Skeletal muscle satellite cell (primary cell): ENCODE measurements around the gene APBB2.
"Not testable (repeated sequence)": the region's sequence is repeated elsewhere in the genome, so short reads cannot be mapped to it uniquely, and the experiment has no call there.

Experiments
- H3K27me3 ChIP-seq: 2 replicates; pipeline ENCODE4 v1.7.0; 2013; ENCODE audit warnings: low read length; ENCODE audit not compliant: control insufficient read depth, insufficient read depth
- H3K36me3 ChIP-seq: 2 replicates; pipeline ENCODE4 v1.7.0; 2013; ENCODE audit warnings: mild to moderate bottlenecking, control low read depth, low read length; ENCODE audit not compliant: insufficient read depth
- H3K4me1 ChIP-seq: 2 replicates; pipeline ENCODE4 v1.7.0; 2013; ENCODE audit warnings: low read length; ENCODE audit not compliant: control insufficient read depth, insufficient read depth
- H3K4me2 ChIP-seq: 2 replicates; pipeline ENCODE4 v1.7.0; 2013; ENCODE audit warnings: mild to moderate bottlenecking, low read length
- H3K4me3 ChIP-seq: 2 replicates; pipeline ENCODE4 v1.7.0; 2013; ENCODE audit warnings: low read length
- H3K9ac ChIP-seq: 2 replicates; pipeline ENCODE4 v1.7.0; 2013; ENCODE audit warnings: mild to moderate bottlenecking, low read depth, low read length, moderate library complexity
- H3K9me3 ChIP-seq: replicated peaks from 2 replicates; pipeline ENCODE4 v1.7.0; 2013; ENCODE audit warnings: mild to moderate bottlenecking, control low read depth, low read length

APBB2 gene

GRCh38 chr4:40831146-40831907 is 383.0 kb downstream of the APBB2 start:
- no peak overlapping the region for H3K4me3 ChIP-seq
- H3K27me3 ChIP-seq = no peaks in the 10 kb centered on the region
- no peak overlapping the region for H3K9ac ChIP-seq
- no peak overlapping the region for H3K4me2 ChIP-seq
- H3K36me3 ChIP-seq = peaks cover 65% of the 10 kb centered on the region
- H3K9me3 ChIP-seq = no peaks in the 10 kb centered on the region
- H3K4me1 ChIP-seq = no peaks in the 10 kb centered on the region

GRCh38 chr4:40829586-40829985 is 384.8 kb downstream of the APBB2 start:
- H3K4me1 ChIP-seq = no peaks in the 10 kb centered on the region
- no peak overlapping the region for H3K4me2 ChIP-seq
- H3K27me3 ChIP-seq = no peaks in the 10 kb centered on the region
- peaks cover 67% of the 10 kb centered on the region for H3K36me3 ChIP-seq
- H3K4me3 ChIP-seq = no peak overlapping the region
- no peak overlapping the region for H3K9ac ChIP-seq
- H3K9me3 ChIP-seq = no peaks in the 10 kb centered on the region

GRCh38 chr4:40828661-40829060 is 385.7 kb downstream of the APBB2 start:
- H3K36me3 ChIP-seq = peaks cover 69% of the 10 kb centered on the region
- no peaks in the 10 kb centered on the region for H3K9me3 ChIP-seq
- H3K4me3 ChIP-seq = no peak overlapping the region
- H3K9ac ChIP-seq = no peak overlapping the region
- H3K4me2 ChIP-seq = no peak overlapping the region
- H3K4me1 ChIP-seq = no peaks in the 10 kb centered on the region
- H3K27me3 ChIP-seq = no peaks in the 10 kb centered on the region

- peaks cover 78% of the 10 kb centered on the region for H3K36me3 ChIP-seq
- no peaks in the 10 kb centered on the region for H3K4me1 ChIP-seq
- H3K9ac ChIP-seq = no peak overlapping the region
- H3K4me3 ChIP-seq = no peak overlapping the region
- no peaks in the 10 kb centered on the region for H3K27me3 ChIP-seq
- H3K4me2 ChIP-seq = no peak overlapping the region
- H3K9me3 ChIP-seq = no peaks in the 10 kb centered on the region
Measured at GRCh38 chr4:40827758-40828157, 386.6 kb downstream of the APBB2 start.

DNA sequence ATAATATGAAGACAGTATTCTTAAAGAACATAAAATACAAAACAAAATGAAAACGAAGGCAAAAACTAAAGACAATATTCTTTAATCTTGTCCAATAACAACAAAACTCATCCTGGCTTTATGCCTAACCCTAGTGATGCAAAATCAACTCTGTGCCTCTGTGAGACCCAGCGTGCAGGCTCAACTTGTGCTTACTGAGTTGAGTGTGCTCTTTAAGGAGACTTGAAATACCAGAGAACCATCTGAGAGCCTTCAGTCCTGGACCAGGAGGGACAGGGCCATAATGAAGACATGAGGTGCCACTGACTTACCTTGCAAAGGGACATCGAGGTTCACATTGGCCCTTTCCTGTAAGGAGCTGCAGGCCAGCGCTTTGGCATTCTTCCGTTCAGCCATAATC is 387.5 kb downstream of the APBB2 start:
- no peaks in the 10 kb centered on the region for H3K27me3 ChIP-seq
- peaks cover 82% of the 10 kb centered on the region for H3K36me3 ChIP-seq
- no peaks in the 10 kb centered on the region for H3K9me3 ChIP-seq
- H3K4me3 ChIP-seq = no peak overlapping the region
- no peaks in the 10 kb centered on the region for H3K4me1 ChIP-seq
- H3K4me2 ChIP-seq = no peak overlapping the region
- no peak overlapping the region for H3K9ac ChIP-seq

- peaks cover 89% of the 10 kb centered on the region for H3K36me3 ChIP-seq
- no peak overlapping the region for H3K4me2 ChIP-seq
- H3K4me3 ChIP-seq = no peak overlapping the region
- no peaks in the 10 kb centered on the region for H3K9me3 ChIP-seq
- H3K4me1 ChIP-seq = no peaks in the 10 kb centered on the region
- no peaks in the 10 kb centered on the region for H3K27me3 ChIP-seq
- no peak overlapping the region for H3K9ac ChIP-seq
Measured at GRCh38 chr4:40825014-40825838, 389.1 kb downstream of the APBB2 start.

GRCh38 chr4:40822420-40823166 is 391.7 kb downstream of the APBB2 start:
- no peaks in the 10 kb centered on the region for H3K9me3 ChIP-seq
- no peak overlapping the region for H3K4me3 ChIP-seq
- peaks cover 79% of the 10 kb centered on the region for H3K36me3 ChIP-seq
- H3K4me1 ChIP-seq = no peaks in the 10 kb centered on the region
- no peaks in the 10 kb centered on the region for H3K27me3 ChIP-seq
- H3K9ac ChIP-seq = no peak overlapping the region
- H3K4me2 ChIP-seq = no peak overlapping the region

DNA sequence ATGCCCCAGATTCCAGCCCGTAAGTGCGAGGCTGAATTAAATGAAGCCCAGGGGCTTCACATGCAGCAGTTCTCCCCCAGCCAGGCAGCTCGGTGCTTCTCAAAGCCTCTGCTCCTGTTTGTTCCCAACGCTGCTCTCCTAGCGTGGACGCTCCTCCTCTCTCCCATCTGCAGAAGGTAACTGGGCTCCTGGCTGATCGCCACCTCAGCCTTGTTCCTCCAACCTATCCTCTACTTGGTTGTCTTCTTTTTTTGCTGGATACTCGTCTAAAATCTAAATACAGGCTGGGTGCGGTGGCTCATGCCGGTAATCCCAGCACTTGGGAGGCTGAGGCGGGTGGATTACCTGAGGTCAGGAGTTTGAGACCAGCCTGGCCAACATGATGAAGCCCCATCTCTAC is 394.2 kb downstream of the APBB2 start:
- H3K4me3 ChIP-seq = no peak overlapping the region
- no peaks in the 10 kb centered on the region for H3K4me1 ChIP-seq
- H3K27me3 ChIP-seq = no peaks in the 10 kb centered on the region
- H3K9me3 ChIP-seq = no peaks in the 10 kb centered on the region
- no peak overlapping the region for H3K9ac ChIP-seq
- H3K36me3 ChIP-seq = peaks cover 75% of the 10 kb centered on the region
- H3K4me2 ChIP-seq = no peak overlapping the region

GRCh38 chr4:40817157-40817556 is 397.2 kb downstream of the APBB2 start:
- not testable (repeated sequence) for H3K9ac ChIP-seq, H3K9me3 ChIP-seq, H3K4me1 ChIP-seq, H3K4me2 ChIP-seq, H3K4me3 ChIP-seq, H3K27me3 ChIP-seq
- H3K36me3 ChIP-seq = peaks cover 72% of the 10 kb centered on the region

- H3K9me3 ChIP-seq = no peaks in the 10 kb centered on the region
- no peaks in the 10 kb centered on the region for H3K27me3 ChIP-seq
- H3K36me3 ChIP-seq = peaks cover 57% of the 10 kb centered on the region
- no peak overlapping the region for H3K4me2 ChIP-seq
- no peaks in the 10 kb centered on the region for H3K4me1 ChIP-seq
- no peak overlapping the region for H3K9ac ChIP-seq
- no peak overlapping the region for H3K4me3 ChIP-seq
Measured at GRCh38 chr4:40812856-40813255, 401.5 kb downstream of the APBB2 start.

- no peaks in the 10 kb centered on the region for H3K9me3 ChIP-seq
- no peaks in the 10 kb centered on the region for H3K27me3 ChIP-seq
- no peak overlapping the region for H3K4me3 ChIP-seq
- H3K36me3 ChIP-seq = peaks cover 53% of the 10 kb centered on the region
- H3K4me1 ChIP-seq = no peaks in the 10 kb centered on the region
- H3K9ac ChIP-seq = no peak overlapping the region
- H3K4me2 ChIP-seq = no peak overlapping the region
Measured at GRCh38 chr4:40812386-40812785, 402.0 kb downstream of the APBB2 start.
